ENCODE results near the gene SIGLECL1. TPM values are rescaled to one million over a fixed set of nuclear protein-coding genes. Genes with fewer than 3 reads are reported as not detected.
"Not testable (repeated sequence)": the region's sequence is repeated elsewhere in the genome, so short reads cannot be mapped to it uniquely, and the experiment has no call there.

SIGLECL1 gene
- total and polyA plus RNA-seq, 9 of the 15 experiments (the other 6 are each of a cell fraction or from before 2014, with no cell fraction given) = not detected

DNA sequence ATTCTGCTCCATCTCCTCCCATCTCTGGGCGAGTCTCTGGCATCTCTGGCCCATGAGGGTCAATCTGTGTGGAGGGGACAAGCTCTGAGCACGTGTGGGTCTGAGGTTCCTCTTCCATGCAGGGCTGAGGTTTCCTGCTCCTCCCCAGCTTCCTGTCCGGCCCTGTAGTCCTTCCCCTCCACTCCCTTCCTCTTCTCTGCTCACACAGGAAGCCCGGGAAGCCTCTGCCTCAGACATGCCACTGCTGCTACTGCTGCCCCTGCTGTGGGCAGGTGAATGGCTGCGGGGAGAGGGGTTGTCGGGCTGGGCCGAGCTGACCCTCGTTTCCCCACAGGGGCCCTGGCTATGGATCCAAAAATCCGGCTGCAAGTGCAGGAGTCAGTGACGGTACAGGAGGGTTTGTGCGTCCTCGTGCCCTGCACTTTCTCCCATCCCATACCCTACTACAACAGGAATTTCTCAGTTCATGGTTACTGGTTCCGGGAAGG is 40.0 kb upstream of the SIGLECL1 start:
- H3K36me3 ChIP-seq (ENCODE audit: control insufficient read depth, insufficient read depth, low read length); H3K27me3 ChIP-seq (ENCODE audit: control insufficient read depth in 2 of 2, insufficient read depth in 2 of 2, low read length in 2 of 2); H4K20me1 ChIP-seq (replicated peaks; ENCODE audit: control insufficient read depth, insufficient read depth, low read length); H3K79me2 ChIP-seq (ENCODE audit: control insufficient read depth, insufficient read depth, low read length); H3K9me1 ChIP-seq (ENCODE audit: control insufficient read depth, insufficient read depth, low read length); H3K4me1 ChIP-seq (replicated peaks in 1 of 2; ENCODE audit: control insufficient read depth in 2 of 2, insufficient read depth in 2 of 2, low read length in 2 of 2); intact Hi-C loops (cut with micrococcal nuclease); CTCF ChIA-PET (ENCODE audit: low intra/inter-chr PET ratio); BruUV-seq (replicated peaks); H3K9ac ChIP-seq (ENCODE audit: insufficient read depth in 1 of 2, low read depth in 2 of 2, low read length in 2 of 2); in situ Hi-C loops (cut with MboI); FAIRE-seq; H3K9me3 ChIP-seq (replicated peaks; ENCODE audit: control insufficient read depth, insufficient read depth, low read depth, low read length); H3K4me3 ChIP-seq; H3K27ac ChIP-seq (ENCODE audit: extremely low read depth, low read depth, low read length): not testable (repeated sequence)
- H2AFZ ChIP-seq (ENCODE audit: low read depth, low read length) = peak overlapping the region; percentile 70
- WGBS (ENCODE audit: insufficient coverage, low coverage, missing lambda C conversion rate) = 39% methylated on average over 9 of the region's 13 CpGs
- peak; percentile 68 for ATAC-seq
- POLR2A ChIA-PET = interaction anchor here (0.6 kb wide), 1 partner anchor 579 kb away, joined by 3 read pairs; no protein-coding TSS in a partner anchor
- peak in 1 of 4 experiments; percentile 13 for DNase-seq (ENCODE audit: extremely low read depth in 1 of 4, low spot score in 3 of 4)
- H3K4me2 ChIP-seq (ENCODE audit: insufficient read depth, low read length) = peak overlapping the region; percentile 3; the same call in 1 of the 2 replicates
- TF ChIP-seq MAZ (CRISPR knock-in tag; conservative IDR thresholded peaks at IDR 0.05 in 1 of 2, IDR thresholded peaks at IDR 0.05 in 1 of 2) = peak in 1 of 2 experiments; percentile 48; a peak in 1 of 4 replicates
- peak; percentile 86 for TF ChIP-seq GABPB1 (CRISPR knock-in tag; IDR thresholded peaks at IDR 0.05)
- peak; percentile 92 for TF ChIP-seq GABPA (tag; conservative IDR thresholded peaks at IDR 0.05; ENCODE audit: low read depth)
- TF ChIP-seq, protein P1, sequence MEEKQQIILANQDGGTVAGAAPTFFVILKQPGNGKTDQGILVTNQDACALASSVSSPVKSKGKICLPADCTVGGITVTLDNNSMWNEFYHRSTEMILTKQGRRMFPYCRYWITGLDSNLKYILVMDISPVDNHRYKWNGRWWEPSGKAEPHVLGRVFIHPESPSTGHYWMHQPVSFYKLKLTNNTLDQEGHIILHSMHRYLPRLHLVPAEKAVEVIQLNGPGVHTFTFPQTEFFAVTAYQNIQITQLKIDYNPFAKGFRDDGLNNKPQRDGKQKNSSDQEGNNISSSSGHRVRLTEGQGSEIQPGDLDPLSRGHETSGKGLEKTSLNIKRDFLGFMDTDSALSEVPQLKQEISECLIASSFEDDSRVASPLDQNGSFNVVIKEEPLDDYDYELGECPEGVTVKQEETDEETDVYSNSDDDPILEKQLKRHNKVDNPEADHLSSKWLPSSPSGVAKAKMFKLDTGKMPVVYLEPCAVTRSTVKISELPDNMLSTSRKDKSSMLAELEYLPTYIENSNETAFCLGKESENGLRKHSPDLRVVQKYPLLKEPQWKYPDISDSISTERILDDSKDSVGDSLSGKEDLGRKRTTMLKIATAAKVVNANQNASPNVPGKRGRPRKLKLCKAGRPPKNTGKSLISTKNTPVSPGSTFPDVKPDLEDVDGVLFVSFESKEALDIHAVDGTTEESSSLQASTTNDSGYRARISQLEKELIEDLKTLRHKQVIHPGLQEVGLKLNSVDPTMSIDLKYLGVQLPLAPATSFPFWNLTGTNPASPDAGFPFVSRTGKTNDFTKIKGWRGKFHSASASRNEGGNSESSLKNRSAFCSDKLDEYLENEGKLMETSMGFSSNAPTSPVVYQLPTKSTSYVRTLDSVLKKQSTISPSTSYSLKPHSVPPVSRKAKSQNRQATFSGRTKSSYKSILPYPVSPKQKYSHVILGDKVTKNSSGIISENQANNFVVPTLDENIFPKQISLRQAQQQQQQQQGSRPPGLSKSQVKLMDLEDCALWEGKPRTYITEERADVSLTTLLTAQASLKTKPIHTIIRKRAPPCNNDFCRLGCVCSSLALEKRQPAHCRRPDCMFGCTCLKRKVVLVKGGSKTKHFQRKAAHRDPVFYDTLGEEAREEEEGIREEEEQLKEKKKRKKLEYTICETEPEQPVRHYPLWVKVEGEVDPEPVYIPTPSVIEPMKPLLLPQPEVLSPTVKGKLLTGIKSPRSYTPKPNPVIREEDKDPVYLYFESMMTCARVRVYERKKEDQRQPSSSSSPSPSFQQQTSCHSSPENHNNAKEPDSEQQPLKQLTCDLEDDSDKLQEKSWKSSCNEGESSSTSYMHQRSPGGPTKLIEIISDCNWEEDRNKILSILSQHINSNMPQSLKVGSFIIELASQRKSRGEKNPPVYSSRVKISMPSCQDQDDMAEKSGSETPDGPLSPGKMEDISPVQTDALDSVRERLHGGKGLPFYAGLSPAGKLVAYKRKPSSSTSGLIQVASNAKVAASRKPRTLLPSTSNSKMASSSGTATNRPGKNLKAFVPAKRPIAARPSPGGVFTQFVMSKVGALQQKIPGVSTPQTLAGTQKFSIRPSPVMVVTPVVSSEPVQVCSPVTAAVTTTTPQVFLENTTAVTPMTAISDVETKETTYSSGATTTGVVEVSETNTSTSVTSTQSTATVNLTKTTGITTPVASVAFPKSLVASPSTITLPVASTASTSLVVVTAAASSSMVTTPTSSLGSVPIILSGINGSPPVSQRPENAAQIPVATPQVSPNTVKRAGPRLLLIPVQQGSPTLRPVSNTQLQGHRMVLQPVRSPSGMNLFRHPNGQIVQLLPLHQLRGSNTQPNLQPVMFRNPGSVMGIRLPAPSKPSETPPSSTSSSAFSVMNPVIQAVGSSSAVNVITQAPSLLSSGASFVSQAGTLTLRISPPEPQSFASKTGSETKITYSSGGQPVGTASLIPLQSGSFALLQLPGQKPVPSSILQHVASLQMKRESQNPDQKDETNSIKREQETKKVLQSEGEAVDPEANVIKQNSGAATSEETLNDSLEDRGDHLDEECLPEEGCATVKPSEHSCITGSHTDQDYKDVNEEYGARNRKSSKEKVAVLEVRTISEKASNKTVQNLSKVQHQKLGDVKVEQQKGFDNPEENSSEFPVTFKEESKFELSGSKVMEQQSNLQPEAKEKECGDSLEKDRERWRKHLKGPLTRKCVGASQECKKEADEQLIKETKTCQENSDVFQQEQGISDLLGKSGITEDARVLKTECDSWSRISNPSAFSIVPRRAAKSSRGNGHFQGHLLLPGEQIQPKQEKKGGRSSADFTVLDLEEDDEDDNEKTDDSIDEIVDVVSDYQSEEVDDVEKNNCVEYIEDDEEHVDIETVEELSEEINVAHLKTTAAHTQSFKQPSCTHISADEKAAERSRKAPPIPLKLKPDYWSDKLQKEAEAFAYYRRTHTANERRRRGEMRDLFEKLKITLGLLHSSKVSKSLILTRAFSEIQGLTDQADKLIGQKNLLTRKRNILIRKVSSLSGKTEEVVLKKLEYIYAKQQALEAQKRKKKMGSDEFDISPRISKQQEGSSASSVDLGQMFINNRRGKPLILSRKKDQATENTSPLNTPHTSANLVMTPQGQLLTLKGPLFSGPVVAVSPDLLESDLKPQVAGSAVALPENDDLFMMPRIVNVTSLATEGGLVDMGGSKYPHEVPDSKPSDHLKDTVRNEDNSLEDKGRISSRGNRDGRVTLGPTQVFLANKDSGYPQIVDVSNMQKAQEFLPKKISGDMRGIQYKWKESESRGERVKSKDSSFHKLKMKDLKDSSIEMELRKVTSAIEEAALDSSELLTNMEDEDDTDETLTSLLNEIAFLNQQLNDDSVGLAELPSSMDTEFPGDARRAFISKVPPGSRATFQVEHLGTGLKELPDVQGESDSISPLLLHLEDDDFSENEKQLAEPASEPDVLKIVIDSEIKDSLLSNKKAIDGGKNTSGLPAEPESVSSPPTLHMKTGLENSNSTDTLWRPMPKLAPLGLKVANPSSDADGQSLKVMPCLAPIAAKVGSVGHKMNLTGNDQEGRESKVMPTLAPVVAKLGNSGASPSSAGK (IDR thresholded peaks at IDR 0.05) = peak; percentile 37
- TF ChIP-seq SPI1 (IDR thresholded peaks at IDR 0.05; ENCODE audit: borderline replicate concordance, low read depth, low read length) = peak; percentile 2; the same call in 1 of the 2 replicates
- TF ChIP-seq, protein P2, sequence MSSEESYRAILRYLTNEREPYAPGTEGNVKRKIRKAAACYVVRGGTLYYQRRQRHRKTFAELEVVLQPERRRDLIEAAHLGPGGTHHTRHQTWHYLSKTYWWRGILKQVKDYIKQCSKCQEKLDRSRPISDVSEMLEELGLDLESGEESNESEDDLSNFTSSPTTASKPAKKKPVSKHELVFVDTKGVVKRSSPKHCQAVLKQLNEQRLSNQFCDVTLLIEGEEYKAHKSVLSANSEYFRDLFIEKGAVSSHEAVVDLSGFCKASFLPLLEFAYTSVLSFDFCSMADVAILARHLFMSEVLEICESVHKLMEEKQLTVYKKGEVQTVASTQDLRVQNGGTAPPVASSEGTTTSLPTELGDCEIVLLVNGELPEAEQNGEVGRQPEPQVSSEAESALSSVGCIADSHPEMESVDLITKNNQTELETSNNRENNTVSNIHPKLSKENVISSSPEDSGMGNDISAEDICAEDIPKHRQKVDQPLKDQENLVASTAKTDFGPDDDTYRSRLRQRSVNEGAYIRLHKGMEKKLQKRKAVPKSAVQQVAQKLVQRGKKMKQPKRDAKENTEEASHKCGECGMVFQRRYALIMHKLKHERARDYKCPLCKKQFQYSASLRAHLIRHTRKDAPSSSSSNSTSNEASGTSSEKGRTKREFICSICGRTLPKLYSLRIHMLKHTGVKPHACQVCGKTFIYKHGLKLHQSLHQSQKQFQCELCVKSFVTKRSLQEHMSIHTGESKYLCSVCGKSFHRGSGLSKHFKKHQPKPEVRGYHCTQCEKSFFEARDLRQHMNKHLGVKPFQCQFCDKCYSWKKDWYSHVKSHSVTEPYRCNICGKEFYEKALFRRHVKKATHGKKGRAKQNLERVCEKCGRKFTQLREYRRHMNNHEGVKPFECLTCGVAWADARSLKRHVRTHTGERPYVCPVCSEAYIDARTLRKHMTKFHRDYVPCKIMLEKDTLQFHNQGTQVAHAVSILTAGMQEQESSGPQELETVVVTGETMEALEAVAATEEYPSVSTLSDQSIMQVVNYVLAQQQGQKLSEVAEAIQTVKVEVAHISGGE (CRISPR knock-in tag; IDR thresholded peaks at IDR 0.05) = peak in 2 of 3 experiments; percentile 88 to 96; a peak in 4 of 6 replicates
